SU-DHL-6 (cell line): ENCODE data around the gene FBXO41.

Experiments used
- H2AFZ ChIP-seq: fragments of 200-600 bp; sonication (generic); 2 replicates; pipeline ENCODE4 v1.6.1; 2014; ENCODE audit warnings: low read depth, mild to moderate bottlenecking, moderate library complexity, mixed read lengths, antibody characterized with exemption, low read length; ENCODE audit not compliant: severe bottlenecking
- H3F3A ChIP-seq: fragments of 200-600 bp; shearing (Covaris generic); 2 replicates; pipeline ENCODE4 v1.6.0; 2016; ENCODE audit warnings: antibody characterized with exemption, mild to moderate bottlenecking; ENCODE audit not compliant: insufficient read depth
- H3K27ac ChIP-seq: fragments of 200-600 bp; sonication (generic); 2 replicates; pipeline ENCODE4 v1.5.1; 2016; ENCODE audit warnings: low read depth, mild to moderate bottlenecking, low read length, moderate library complexity, mixed read lengths
- H3K27me3 ChIP-seq: fragments of 200-600 bp; sonication (generic), shearing (Covaris generic); 2 replicates; pipeline ENCODE4 v1.6.0; 2014; ENCODE audit warnings: mild to moderate bottlenecking, low read length
- H3K36me3 ChIP-seq: fragments of 200-600 bp; sonication (generic); 2 replicates; pipeline ENCODE4 v1.6.1; 2014; ENCODE audit warnings: mild to moderate bottlenecking, low read length, mixed read lengths
- H3K4me2 ChIP-seq: fragments of 300-600, 200-600 bp; shearing (Covaris generic), sonication (generic); 2 replicates; pipeline ENCODE4 v1.6.0; 2014; ENCODE audit warnings: low read length, low read depth, mild to moderate bottlenecking; ENCODE audit not compliant: poor library complexity, severe bottlenecking
- H3K4me3 ChIP-seq: fragments of 200-600 bp; sonication (generic); 2 replicates; pipeline ENCODE4 v1.5.1; 2014; ENCODE audit warnings: antibody characterized with exemption, low read length, mild to moderate bottlenecking, mixed read lengths; ENCODE audit not compliant: insufficient read depth, poor library complexity, severe bottlenecking
- H3K79me2 ChIP-seq: fragments of 200-600 bp; sonication (generic); 2 replicates; pipeline ENCODE4 v1.6.1; 2014; ENCODE audit warnings: mild to moderate bottlenecking, low read length, moderate library complexity; ENCODE audit not compliant: insufficient read depth
- H3K9ac ChIP-seq: fragments of 200-600 bp; sonication (generic); 2 replicates; pipeline ENCODE4 v1.7.0; 2014; ENCODE audit warnings: mild to moderate bottlenecking, low read length
- H3K9me2 ChIP-seq: fragments of 200-600 bp; sonication (generic); replicated peaks from 2 replicates; pipeline ENCODE4 v1.6.1; 2014; ENCODE audit warnings: low read length; ENCODE audit not compliant: insufficient read depth
- H3K9me3 ChIP-seq: fragments of 200-600 bp; sonication (generic); 2 replicates; pipeline ENCODE4 v1.6.1; 2014; ENCODE audit warnings: low read length, mixed read lengths; ENCODE audit not compliant: insufficient read depth
- H4K20me1 ChIP-seq: fragments of 200-600 bp; sonication (generic); 2 replicates; pipeline ENCODE4 v1.6.1; 2014; ENCODE audit warnings: low read depth, mild to moderate bottlenecking, antibody characterized with exemption, low read length, moderate library complexity, mixed read lengths
- CTCF ChIP-seq: fragments of 200-600 bp; sonication (generic); IDR thresholded peaks from one replicate; pipeline ENCODE4 v1.5.1; 2017; ENCODE audit warnings: antibody characterized with exemption, mild to moderate bottlenecking, low read length, moderate library complexity; ENCODE audit not compliant: insufficient read depth, poor library complexity, severe bottlenecking
- EZH2phosphoT487 ChIP-seq: fragments of 200-600 bp; sonication (generic), shearing (Covaris generic); conservative IDR thresholded peaks from 2 replicates; pipeline ENCODE4 v1.6.1; 2018; ENCODE audit warnings: mild to moderate bottlenecking, antibody characterized with exemption, low read length, moderate library complexity, mixed read lengths

The FBXO41 gene

GRCh38 chr2:73225513-73226360, 58.5 kb downstream of the FBXO41 start:
- Histone ChIP-seq H3K9me2 (no peaks in the 10 kb centered on the region), H3K4me3 (no peak overlapping the region), H3F3A (no peaks in the 10 kb centered on the region), H3K27me3 (no peaks in the 10 kb centered on the region), H3K27ac (no peak overlapping the region), H3K9me3 (no peaks in the 10 kb centered on the region), H3K4me2 (no peak overlapping the region), H3K79me2 (no peaks in the 10 kb centered on the region), H3K9ac (no peak overlapping the region), H2AFZ (no peak overlapping the region), H3K36me3 (no peaks in the 10 kb centered on the region), H4K20me1 (no peaks in the 10 kb centered on the region)
- TF ChIP-seq CTCF = no peak
- no peak for TF ChIP-seq EZH2phosphoT487

- TF ChIP-seq EZH2phosphoT487 (no peak), CTCF (no peak)
- no peaks in the 10 kb centered on the region for H3K36me3 ChIP-seq
- no peaks in the 10 kb centered on the region for H3K9me2 ChIP-seq
- H3F3A ChIP-seq = no peaks in the 10 kb centered on the region
- H3K9ac ChIP-seq = no peak overlapping the region
- no peak overlapping the region for H3K27ac ChIP-seq
- H2AFZ ChIP-seq = no peak overlapping the region
- no peaks in the 10 kb centered on the region for H4K20me1 ChIP-seq
- no peaks in the 10 kb centered on the region for H3K79me2 ChIP-seq
- no peaks in the 10 kb centered on the region for H3K27me3 ChIP-seq
- no peak overlapping the region for H3K4me2 ChIP-seq
- no peaks in the 10 kb centered on the region for H3K9me3 ChIP-seq
- no peak overlapping the region for H3K4me3 ChIP-seq
Measured at GRCh38 chr2:73223821-73224220, 60.5 kb downstream of the FBXO41 start.

- H3K36me3 ChIP-seq = no peaks in the 10 kb centered on the region
- no peak overlapping the region for H3K9ac ChIP-seq
- no peaks in the 10 kb centered on the region for H3K9me3 ChIP-seq
- H4K20me1 ChIP-seq = no peaks in the 10 kb centered on the region
- no peak for TF ChIP-seq EZH2phosphoT487
- TF ChIP-seq CTCF = no peak
- no peak overlapping the region for H3K4me3 ChIP-seq
- no peak overlapping the region for H3K4me2 ChIP-seq
- no peak overlapping the region for H2AFZ ChIP-seq
- H3K9me2 ChIP-seq = no peaks in the 10 kb centered on the region
- no peaks in the 10 kb centered on the region for H3F3A ChIP-seq
- peaks cover 43% of the 10 kb centered on the region for H3K79me2 ChIP-seq
- no peaks in the 10 kb centered on the region for H3K27me3 ChIP-seq
- no peak overlapping the region for H3K27ac ChIP-seq
Measured at GRCh38 chr2:73218298-73218697, 66.0 kb downstream of the FBXO41 start.
